SK-N-SH (cell line): ENCODE results near the gene MYO9A. TPM values are rescaled to one million over a fixed set of nuclear protein-coding genes. Genes with fewer than 3 reads are reported as not detected.

Experiments
- CTCF ChIA-PET: fragments of 300-600, 350-600 bp; formaldehyde crosslinking; extraction: SDS; loops from one replicate; lab custom pipeline; 2021; lab: Yijun Ruan, JAX
- POLR2A ChIA-PET: fragments of 350-600 bp; sonication (Branson Sonifier 250); formaldehyde crosslinking; extraction: SDS; loops from one replicate; lab custom pipeline; 2020; ENCODE audit warnings: antibody characterized with exemption, inconsistent platforms; lab: Yijun Ruan, JAX
- DNase-seq: peaks from one replicate; pipeline ENCODE4 v3.0.0; 2012
- H2AFZ ChIP-seq: fragments of 200-600 bp; sonication (generic); 2 replicates; pipeline ENCODE4 v1.8.1; 2016; ENCODE audit warnings: antibody characterized with exemption, mild to moderate bottlenecking, low read depth
- H3F3A ChIP-seq: fragments of 200-600 bp; sonication (generic); replicated peaks from 2 replicates; pipeline ENCODE3; 2016; ENCODE audit warnings: antibody characterized with exemption, mild to moderate bottlenecking; ENCODE audit not compliant: insufficient read depth
- H3K27ac ChIP-seq, 2 experiments: fragments of 200-500 bp in 1 of 2; fragments of 200-600 bp in 1 of 2; sonication (Bioruptor generic) in 1 of 2; sonication (generic), shearing (Covaris generic) in 1 of 2; 2 replicates each; pipeline versions ENCODE4 v1.5.1 to v1.6.1; 2014 to 2016; ENCODE audit warnings: low read depth in 2 of 2, inconsistent platforms in 1 of 2, low read length in 1 of 2, mild to moderate bottlenecking in 1 of 2, mixed read lengths in 1 of 2
- H3K27me3 ChIP-seq: fragments of 200-600 bp; sonication (generic), shearing (Covaris generic); 2 replicates; pipeline ENCODE4 v1.6.1; 2016; ENCODE audit warnings: mixed run types; ENCODE audit not compliant: insufficient read depth
- H3K36me3 ChIP-seq, 2 experiments: fragments of 200-500 bp in 1 of 2; fragments of 200-600 bp in 1 of 2; sonication (Bioruptor generic) in 1 of 2; sonication (generic) in 1 of 2; replicated peaks in 1 of 2; 2 replicates each; pipeline versions ENCODE3 to v1.5.1; 2014 to 2016; ENCODE audit warnings: low read length in 1 of 2, mild to moderate bottlenecking in 1 of 2; ENCODE audit not compliant: insufficient read depth in 2 of 2, control insufficient read depth in 1 of 2
- H3K4me1 ChIP-seq, 2 experiments: fragments of 200-500 bp in 1 of 2; fragments of 200-600 bp in 1 of 2; sonication (Bioruptor generic) in 1 of 2; sonication (generic), shearing (Covaris generic) in 1 of 2; 2 replicates each; pipeline versions ENCODE4 v1.5.1 to v1.6.1; 2014 to 2016; ENCODE audit warnings: low read depth in 1 of 2, low read length in 1 of 2, mixed run types in 1 of 2; ENCODE audit not compliant: insufficient read depth in 2 of 2, control insufficient read depth in 1 of 2
- H3K4me2 ChIP-seq: fragments of 200-600 bp; sonication (generic), shearing (Covaris generic); 2 replicates; pipeline ENCODE4 v1.6.1; 2017; ENCODE audit warnings: mixed run types
- H3K4me3 ChIP-seq, 2 experiments: fragments of 200-500 bp in 1 of 2; fragments of 200-600 bp in 1 of 2; sonication (Bioruptor generic) in 1 of 2; sonication (generic), shearing (Covaris generic) in 1 of 2; 2 replicates each; pipeline versions ENCODE4 v1.5.1 to v1.8.1; 2014 to 2016; ENCODE audit warnings: low read depth in 2 of 2, inconsistent platforms in 1 of 2, low read length in 1 of 2, mild to moderate bottlenecking in 1 of 2, mixed read lengths in 1 of 2, moderate library complexity in 1 of 2
- H3K79me2 ChIP-seq: fragments of 200-600 bp; sonication (generic); 2 replicates; pipeline ENCODE4 v1.8.1; 2017; ENCODE audit warnings: mild to moderate bottlenecking; ENCODE audit not compliant: insufficient read depth
- H3K9ac ChIP-seq: fragments of 200-600 bp; sonication (generic); 2 replicates; pipeline ENCODE4 v1.6.1; 2017; ENCODE audit warnings: mixed run types
- H3K9me2 ChIP-seq: fragments of 200-600 bp; sonication (generic); 2 replicates; pipeline ENCODE4 v1.6.1; 2017; ENCODE audit warnings: mixed run types
- H3K9me3 ChIP-seq: fragments of 200-600 bp; sonication (generic); 2 replicates; pipeline ENCODE4 v1.6.1; 2017; ENCODE audit warnings: mixed run types, mild to moderate bottlenecking, moderate library complexity
- H4K20me1 ChIP-seq: fragments of 200-600 bp; sonication (generic); 2 replicates; pipeline ENCODE4 v1.6.1; 2017; ENCODE audit warnings: mild to moderate bottlenecking, mixed run types; ENCODE audit not compliant: insufficient read depth
- EP300 ChIP-seq, 2 experiments: IDR thresholded peaks; 2 replicates each; pipeline versions ENCODE4 v1.4.0 to v1.6.1; 2012; ENCODE audit warnings: borderline replicate concordance in 1 of 2, low read depth in 1 of 2, low read length in 1 of 2
- FOXJ3 ChIP-seq: sonication (generic); formaldehyde crosslinking; IDR thresholded peaks from 2 replicates; pipeline ENCODE4 v1.5.1; 2020; ENCODE audit warnings: mild to moderate bottlenecking, missing genetic modification reagents
- GATA2 ChIP-seq: sonication (generic); formaldehyde crosslinking; IDR thresholded peaks from 2 replicates; pipeline ENCODE4 v1.5.0; 2020; ENCODE audit warnings: mild to moderate bottlenecking, missing genetic modification reagents
- JUND ChIP-seq: IDR thresholded peaks from 2 replicates; pipeline ENCODE4 v1.4.0; 2012
- MXI1 ChIP-seq: IDR thresholded peaks from 2 replicates; pipeline ENCODE4 v1.6.1; 2012; ENCODE audit warnings: mild to moderate bottlenecking, low read depth, low read length, improper control_type of control experiment
- NRF1 ChIP-seq: IDR thresholded peaks from 2 replicates; pipeline ENCODE4 v1.6.1; 2012; ENCODE audit warnings: low read depth, mild to moderate bottlenecking, low read length
- PBX3 ChIP-seq: IDR thresholded peaks from 2 replicates; pipeline ENCODE4; 2012
- RAD21 ChIP-seq: IDR thresholded peaks from 2 replicates; pipeline ENCODE4 v1.6.1; 2012; ENCODE audit warnings: mild to moderate bottlenecking, low read length
- RCOR1 ChIP-seq: fragments of 150-350 bp; IDR thresholded peaks from 2 replicates; pipeline ENCODE4 v1.6.1; 2017; ENCODE audit warnings: antibody characterized with exemption, low read length
- RXRA ChIP-seq: IDR thresholded peaks from 2 replicates; pipeline ENCODE4 v1.4.0; 2012; ENCODE audit warnings: low read depth, mild to moderate bottlenecking, borderline replicate concordance
- TCF12 ChIP-seq: IDR thresholded peaks from 2 replicates; pipeline ENCODE4 v1.4.0; 2012
- TEAD4 ChIP-seq: IDR thresholded peaks from 2 replicates; pipeline ENCODE4 v1.4.0; 2012; ENCODE audit warnings: mild to moderate bottlenecking, borderline replicate concordance; ENCODE audit not compliant: insufficient read depth
- USF1 ChIP-seq: IDR thresholded peaks from 2 replicates; pipeline ENCODE4 v1.4.0; 2012; ENCODE audit warnings: low read depth, borderline replicate concordance
- polyA plus RNA-seq, 3 experiments: library from polyadenylated mRNA; depleted of rRNA; stranded (reverse); fragments of >200 nt; gene quantifications; 2 replicates each; pipeline ENCODE4 v1.2.3, GENCODE V29; 2012

The MYO9A gene
- polyA plus RNA-seq, 1 of the 3 experiments (the other 2 are of a cell fraction), result 4.1 TPM

GRCh38 chr15:72065801-72066200, 52.1 kb downstream of the MYO9A start (continued):
- no peak for TF ChIP-seq MXI1
- no peak for TF ChIP-seq PBX3

- Histone ChIP-seq H3K9me3 (no peaks in the 10 kb centered on the region), H3K79me2 (peaks cover 48% of the 10 kb centered on the region), H3K4me1 (no peaks in the 10 kb centered on the region), H3K9ac (no peak overlapping the region), H3K27me3 (no peaks in the 10 kb centered on the region)
- no peak for DNase-seq
- TF ChIP-seq GATA2 (CRISPR knock-in tag) (no peak), TEAD4 (no peak), NRF1 (no peak), EP300 (IDR thresholded peaks at IDR 0.05; ENCODE audit: borderline replicate concordance in 1 of 2, low read depth in 1 of 2, low read length in 1 of 2) (no peak), USF1 (no peak), FOXJ3 (CRISPR knock-in tag) (no peak), MXI1 (no peak), RCOR1 (no peak), RXRA (no peak), TCF12 (no peak), JUND (no peak)
- TF ChIP-seq, all 33 proteins: peak for 0
- no peak overlapping the region for H3K4me2 ChIP-seq
- H4K20me1 ChIP-seq, result no peaks in the 10 kb centered on the region
- no peak overlapping the region for H2AFZ ChIP-seq
- H3K9me2 ChIP-seq, result no peaks in the 10 kb centered on the region
- no peaks in the 10 kb centered on the region for H3F3A ChIP-seq
- H3K27ac ChIP-seq, result no peak overlapping the region
- ChIA-PET POLR2A (no interaction called here), CTCF (no interaction called here)
- no peak overlapping the region for H3K4me3 ChIP-seq
- no peaks in the 10 kb centered on the region for H3K36me3 ChIP-seq
Measured at GRCh38 chr15:72063186-72063585, 54.8 kb downstream of the MYO9A start.

GRCh38 chr15:72062319-72062718, 55.6 kb downstream of the MYO9A start:
- H3K4me1 ChIP-seq, result peaks cover 0 to 5% of the 10 kb centered on the region in 2 experiments; a peak in 1 of 4 replicates
- POLR2A ChIA-PET, result interaction anchor here (0.6 kb wide), 1 partner anchor 10 kb away, joined by 3 read pairs; no protein-coding TSS in a partner anchor
- no peaks in the 10 kb centered on the region for H3K9me2 ChIP-seq
- H3K36me3 ChIP-seq, result no peaks in the 10 kb centered on the region
- H3K27me3 ChIP-seq, result no peaks in the 10 kb centered on the region
- no peak overlapping the region for H3K4me2 ChIP-seq
- H4K20me1 ChIP-seq, result no peaks in the 10 kb centered on the region
- no peak overlapping the region for H3K27ac ChIP-seq
- no peak overlapping the region for H3K4me3 ChIP-seq
- no peaks in the 10 kb centered on the region for H3K9me3 ChIP-seq
- H3K9ac ChIP-seq, result no peak overlapping the region
- CTCF ChIA-PET, result no interaction called here
- H2AFZ ChIP-seq, result no peak overlapping the region
- H3K79me2 ChIP-seq, result peaks cover 51% of the 10 kb centered on the region
- DNase-seq, result no peak
- no peaks in the 10 kb centered on the region for H3F3A ChIP-seq
- no peak for TF ChIP-seq RAD21
- TF ChIP-seq, all 33 proteins: peak for 0
